GM23338 (cell line): ENCODE results near the gene SOX13. TPM values are rescaled to one million over a fixed set of nuclear protein-coding genes. Genes with fewer than 3 reads are reported as not detected.

Experiments used
- ATAC-seq: fragments of 200-7000 bp; cut with Tn5 transposase; 3 replicates; pipeline ENCODE4 v1.9.1; 2020
- DNase-seq: peaks from one replicate; pipeline ENCODE4 v3.0.0-alpha.2; 2015; ENCODE audit warnings: low spot score
- H2AFZ ChIP-seq: fragments of 200-600 bp; sonication (generic); 2 replicates; pipeline ENCODE4 v1.8.0; 2016; ENCODE audit warnings: antibody characterized with exemption, mild to moderate bottlenecking, moderate library complexity
- H3F3A ChIP-seq: fragments of 200-600 bp; sonication (generic); replicated peaks from 2 replicates; pipeline ENCODE4 v1.8.0; 2017; ENCODE audit warnings: antibody characterized with exemption, mixed run types, low read depth
- H3K27ac ChIP-seq: fragments of 200-600 bp; sonication (generic); 2 replicates; pipeline ENCODE4 v1.6.1; 2016; ENCODE audit warnings: low read depth
- H3K27me3 ChIP-seq: fragments of 200-600 bp; sonication (generic); 2 replicates; pipeline ENCODE4 v1.8.0; 2016; ENCODE audit warnings: mild to moderate bottlenecking, mixed run types, moderate library complexity; ENCODE audit not compliant: insufficient read depth
- H3K36me3 ChIP-seq: fragments of 200-600 bp; sonication (generic); 2 replicates; pipeline ENCODE4 v1.8.0; 2016; ENCODE audit warnings: mild to moderate bottlenecking; ENCODE audit not compliant: insufficient read depth
- H3K4me1 ChIP-seq: fragments of 200-600 bp; sonication (generic); 2 replicates; pipeline ENCODE4 v1.8.0; 2016; ENCODE audit warnings: mild to moderate bottlenecking, moderate library complexity; ENCODE audit not compliant: insufficient read depth
- H3K4me2 ChIP-seq: fragments of 200-600 bp; sonication (generic); 2 replicates; pipeline ENCODE4 v1.7.1; 2017; ENCODE audit warnings: mixed run types
- H3K4me3 ChIP-seq: fragments of 200-600 bp; sonication (generic); 2 replicates; pipeline ENCODE4 v1.6.1; 2016; ENCODE audit warnings: mixed run types
- H3K79me2 ChIP-seq: fragments of 200-600 bp; sonication (generic); replicated peaks from 2 replicates; pipeline ENCODE4 v1.8.0; 2017; ENCODE audit warnings: mild to moderate bottlenecking; ENCODE audit not compliant: insufficient read depth
- H3K9me2 ChIP-seq: fragments of 200-600 bp; sonication (generic); 2 replicates; pipeline ENCODE4 v1.8.0; 2017; ENCODE audit not compliant: insufficient read depth
- H4K20me1 ChIP-seq: fragments of 200-600 bp; sonication (generic); replicated peaks from 2 replicates; pipeline ENCODE4 v1.8.0; 2017; ENCODE audit warnings: mild to moderate bottlenecking; ENCODE audit not compliant: insufficient read depth
- H3K27ac Mint-ChIP-seq: 2 replicates; pipeline ENCODE4 v1.8.0; 2020; ENCODE audit warnings: inconsistent platforms, mild to moderate bottlenecking, moderate library complexity, mixed read lengths
- H3K27me3 Mint-ChIP-seq: 3 replicates; pipeline ENCODE4 v1.8.0; 2022; ENCODE audit warnings: low read depth, mild to moderate bottlenecking, moderate library complexity, mixed read lengths, inconsistent platforms; ENCODE audit not compliant: insufficient read depth, poor library complexity
- H3K36me3 Mint-ChIP-seq: 3 replicates; pipeline ENCODE4 v1.8.0; 2021; ENCODE audit warnings: low read depth, mild to moderate bottlenecking, inconsistent platforms, moderate library complexity, mixed read lengths
- H3K4me1 Mint-ChIP-seq: 3 replicates; pipeline ENCODE4 v1.8.0; 2020; ENCODE audit warnings: mild to moderate bottlenecking, inconsistent platforms, mixed read lengths
- H3K4me3 Mint-ChIP-seq: 3 replicates; pipeline ENCODE4 v1.8.0; 2021; ENCODE audit warnings: moderate library complexity, mild to moderate bottlenecking, inconsistent platforms, mixed read lengths
- H3K9me3 Mint-ChIP-seq: 3 replicates; pipeline ENCODE4 v1.8.0; 2020; ENCODE audit warnings: moderate library complexity, mild to moderate bottlenecking, inconsistent platforms, mixed read lengths
- CREB1 ChIP-seq: fragments of 250-450 bp; sonication (Bioruptor Pico); IDR thresholded peaks from 2 replicates; pipeline ENCODE4 v1.5.0; 2020; ENCODE audit warnings: low read depth, mild to moderate bottlenecking, moderate library complexity
- CTCF ChIP-seq, 2 experiments: fragments of 200-600 bp in 1 of 2; sonication (generic) in 1 of 2; conservative IDR thresholded peaks; 2 replicates each; pipeline versions ENCODE4 v1.5.1 to v1.6.1; 2016 to 2017; ENCODE audit warnings: antibody characterized with exemption in 2 of 2, low read depth in 2 of 2, mild to moderate bottlenecking in 2 of 2, moderate library complexity in 1 of 2
- ETS1 ChIP-seq: IDR thresholded peaks from 2 replicates; pipeline ENCODE4 v1.6.1; 2016; ENCODE audit warnings: antibody characterized with exemption
- EZH2 ChIP-seq: fragments of 200-600 bp; sonication (generic); IDR thresholded peaks from one replicate; pipeline ENCODE4 v1.8.0; 2017; ENCODE audit warnings: antibody characterized with exemption, mild to moderate bottlenecking, low read depth; ENCODE audit not compliant: unreplicated experiment
- EZH2phosphoT487 ChIP-seq: fragments of 200-600 bp; sonication (generic); IDR thresholded peaks from one replicate; pipeline ENCODE4 v1.8.1; 2018; ENCODE audit warnings: antibody characterized with exemption; ENCODE audit not compliant: unreplicated experiment
- JUNB ChIP-seq: IDR thresholded peaks from one replicate; pipeline ENCODE4 v1.6.1; 2016; ENCODE audit warnings: antibody characterized with exemption; ENCODE audit not compliant: unreplicated experiment
- NANOG ChIP-seq: IDR thresholded peaks from 2 replicates; pipeline ENCODE4 v1.6.1; 2016; ENCODE audit warnings: antibody characterized with exemption, borderline replicate concordance
- POLR2AphosphoS5 ChIP-seq: IDR thresholded peaks from 2 replicates; pipeline ENCODE4 v1.6.1; 2016; ENCODE audit warnings: antibody characterized with exemption, low read depth
- REST ChIP-seq: IDR thresholded peaks from one replicate; pipeline ENCODE4 v1.6.1; 2018; ENCODE audit warnings: antibody characterized with exemption; ENCODE audit not compliant: unreplicated experiment
- STAT1 ChIP-seq: IDR thresholded peaks from one replicate; pipeline ENCODE4 v1.6.1; 2016; ENCODE audit warnings: antibody characterized with exemption; ENCODE audit not compliant: unreplicated experiment
- ZNF114 ChIP-seq: fragments of 250-450 bp; sonication (Bioruptor Pico); IDR thresholded peaks from 2 replicates; pipeline ENCODE4 v1.5.0; 2020; ENCODE audit warnings: mild to moderate bottlenecking, moderate library complexity
- ZNF331 ChIP-seq: fragments of 250-450 bp; sonication (Bioruptor Pico); IDR thresholded peaks from 2 replicates; pipeline ENCODE4 v1.5.0; 2020; ENCODE audit warnings: low read depth, mild to moderate bottlenecking, moderate library complexity
- ZNF462 ChIP-seq: fragments of 250-450 bp; sonication (Bioruptor Pico); IDR thresholded peaks from 2 replicates; pipeline ENCODE4 v1.5.0; 2020; ENCODE audit warnings: mild to moderate bottlenecking, moderate library complexity
- polyA plus RNA-seq: library from polyadenylated mRNA; unstranded; fragments of >200 nt; fragmentation: Nextera tagmentation; extraction: Ambion mirVana; gene quantifications from 2 replicates; pipeline ENCODE4 v1.2.1, GENCODE V29; 2016
- total RNA-seq: library from RNA; depleted of rRNA; stranded (reverse); fragments of >200 nt; shearing (Covaris generic); gene quantifications from 2 replicates; pipeline ENCODE4 v1.2.3, GENCODE V29; 2014

The SOX13 gene
- total and polyA plus RNA-seq, 2 experiments from 2014 or later = 28.6 to 123 TPM

GRCh38 chr1:204033306-204033705 is 39.6 kb upstream of the SOX13 start:
- Histone ChIP-seq H2AFZ (peak overlapping the region; percentile 63; the same call in 1 of the 2 replicates), H3K27ac (no peak overlapping the region), H3K9me2 (no peaks in the 10 kb centered on the region), H3F3A (no peaks in the 10 kb centered on the region), H3K4me1 (peaks cover 8% of the 10 kb centered on the region), H3K4me2 (no peak overlapping the region), H3K4me3 (no peak overlapping the region), H3K79me2 (no peaks in the 10 kb centered on the region), H4K20me1 (no peaks in the 10 kb centered on the region), H3K27me3 (no peaks in the 10 kb centered on the region), H3K36me3 (no peaks in the 10 kb centered on the region)
- H3K27ac Mint-ChIP-seq = no peak overlapping the region
- peaks cover 14% of the 10 kb centered on the region for H3K4me1 Mint-ChIP-seq
- H3K4me3 Mint-ChIP-seq = no peak overlapping the region
- DNase-seq (no peak), ATAC-seq (no peak)
- TF ChIP-seq CREB1 (CRISPR knock-in tag) (no peak), ETS1 (no peak), EZH2phosphoT487 (no peak), POLR2AphosphoS5 (no peak), CTCF (conservative IDR thresholded peaks at IDR 0.05; ENCODE audit: low read depth in 2 of 2) (no peak), ZNF462 (CRISPR knock-in tag) (no peak), NANOG (no peak), ZNF114 (CRISPR knock-in tag) (no peak), STAT1 (no peak), ZNF331 (CRISPR knock-in tag) (no peak), EZH2 (no peak), JUNB (no peak), REST (no peak)
- H3K9me3 Mint-ChIP-seq = no peaks in the 10 kb centered on the region
- H3K36me3 Mint-ChIP-seq = no peaks in the 10 kb centered on the region
- peaks cover 8% of the 10 kb centered on the region for H3K27me3 Mint-ChIP-seq
